Keratinocyte (primary cell): ENCODE results near the gene MOB3B. TPM values are rescaled to one million over a fixed set of nuclear protein-coding genes. Genes with fewer than 3 reads are reported as not detected.

ENCODE experiments used
- DNase-seq: peaks from one replicate; pipeline ENCODE4 v3.0.0-alpha.2; 2011; ENCODE audit warnings: low read depth, missing footprints, low spot score
- FAIRE-seq: peaks from 2 replicates; lab custom pipeline; 2011; peaks lifted over from hg19 to GRCh38; lab: Jason Lieb, UNC
- H2AFZ ChIP-seq: 2 replicates; pipeline ENCODE4 v1.6.0; 2012; ENCODE audit warnings: low read length, control low read depth, inconsistent platforms; ENCODE audit not compliant: control insufficient read depth
- H3K27ac ChIP-seq: 2 replicates; pipeline ENCODE4 v1.5.1; 2011; ENCODE audit warnings: low read length; ENCODE audit not compliant: control insufficient read depth, insufficient read depth
- H3K27me3 ChIP-seq: 3 replicates; pipeline ENCODE4 v1.6.0; 2011; ENCODE audit warnings: low read length; ENCODE audit not compliant: control insufficient read depth, insufficient read depth; ENCODE audit errors: extremely low read depth
- H3K36me3 ChIP-seq, 2 experiments: 2 replicates in 1 of 2; 3 replicates in 1 of 2; pipeline ENCODE4 v1.5.1; 2011; ENCODE audit warnings: low read length in 2 of 2, mild to moderate bottlenecking in 1 of 2; ENCODE audit not compliant: control insufficient read depth in 2 of 2, insufficient read depth in 2 of 2; ENCODE audit errors: extremely low read depth in 1 of 2
- H3K4me1 ChIP-seq: 3 replicates; pipeline ENCODE4 v1.5.1; 2011; ENCODE audit warnings: low read length; ENCODE audit not compliant: control insufficient read depth, insufficient read depth; ENCODE audit errors: extremely low read depth
- H3K4me2 ChIP-seq: 3 replicates; pipeline ENCODE4 v1.6.0; 2011; ENCODE audit warnings: low read depth, low read length; ENCODE audit not compliant: control insufficient read depth, insufficient read depth; ENCODE audit errors: extremely low read depth
- H3K4me3 ChIP-seq, 3 experiments: fragments of 200-600 bp in 1 of 3; sonication (generic) in 1 of 3; 2 replicates in 2 of 3; 3 replicates in 1 of 3; pipeline ENCODE4 v1.5.1; 2011 to 2016; ENCODE audit warnings: low read length in 3 of 3, mild to moderate bottlenecking in 3 of 3, control low read depth in 2 of 3, inconsistent platforms in 1 of 3, low read depth in 1 of 3, mixed read lengths in 1 of 3, mixed run types in 1 of 3, moderate library complexity in 1 of 3; ENCODE audit not compliant: control insufficient read depth in 2 of 3, insufficient read depth in 2 of 3; ENCODE audit errors: extremely low read depth in 1 of 3
- H3K79me2 ChIP-seq: 2 replicates; pipeline ENCODE4 v1.6.0; 2012; ENCODE audit warnings: low read length; ENCODE audit not compliant: control insufficient read depth, insufficient read depth
- H3K9ac ChIP-seq: 3 replicates; pipeline ENCODE4 v1.6.0; 2011; ENCODE audit warnings: low read length; ENCODE audit not compliant: control insufficient read depth, insufficient read depth; ENCODE audit errors: extremely low read depth
- H3K9me1 ChIP-seq: 3 replicates; pipeline ENCODE4 v1.6.0; 2011; ENCODE audit warnings: low read length; ENCODE audit not compliant: control insufficient read depth, insufficient read depth; ENCODE audit errors: extremely low read depth
- H3K9me3 ChIP-seq: 2 replicates; pipeline ENCODE4 v1.5.1; 2012; ENCODE audit warnings: low read depth, low read length; ENCODE audit not compliant: control insufficient read depth
- H4K20me1 ChIP-seq: 3 replicates; pipeline ENCODE4 v1.6.0; 2011; ENCODE audit warnings: low read length; ENCODE audit not compliant: control insufficient read depth, insufficient read depth; ENCODE audit errors: extremely low read depth
- EZH2 ChIP-seq: IDR thresholded peaks from one replicate; pipeline ENCODE4 v1.6.1; 2012; ENCODE audit warnings: inconsistent platforms, mild to moderate bottlenecking, low read length, moderate library complexity
- dilution Hi-C: fragments of 300-500 bp; cut with MboI; formaldehyde crosslinking; loops from one replicate; pipeline ENCODE4 v1.7.0; 2020; ENCODE audit warnings: low sequenced_read_pairs; ENCODE audit not compliant: extremely low pct_ligation_motif_present
- polyA plus RNA-seq, 5 experiments: library from polyadenylated mRNA; depleted of rRNA in 3 of 5; stranded (reverse) in 3 of 5; stranded (forward) in 1 of 5; unstranded in 1 of 5; fragments of >200 nt; gene quantifications; 1 replicate in 1 of 5; 2 replicates in 3 of 5; 3 replicates in 1 of 5; pipeline versions ENCODE4 v1.2.1 to v1.2.3, GENCODE V29; 2011 to 2012; ENCODE audit warnings: missing spikeins in 2 of 5, low read depth in 1 of 5, low replicate concordance in 1 of 5
- TF ChIP-seq, protein P1 (sequence below), 3 experiments: IDR thresholded peaks in 1 of 3; conservative IDR thresholded peaks in 1 of 3; optimal IDR thresholded peaks in 1 of 3; 2 replicates in 2 of 3; 3 replicates in 1 of 3; pipeline versions ENCODE3 to v1.5.1; 2011; ENCODE audit warnings: low read length in 3 of 3, mild to moderate bottlenecking in 3 of 3, moderate library complexity in 2 of 3, control low read depth in 1 of 3, inconsistent platforms in 1 of 3; ENCODE audit not compliant: insufficient read depth in 2 of 3; ENCODE audit errors: extremely low read depth in 1 of 3

MOB3B gene
- polyA plus RNA-seq, 1 donor (not counting 4 experiments of a cell fraction or from before 2014, with no cell fraction given): 35.3 TPM

DNA sequence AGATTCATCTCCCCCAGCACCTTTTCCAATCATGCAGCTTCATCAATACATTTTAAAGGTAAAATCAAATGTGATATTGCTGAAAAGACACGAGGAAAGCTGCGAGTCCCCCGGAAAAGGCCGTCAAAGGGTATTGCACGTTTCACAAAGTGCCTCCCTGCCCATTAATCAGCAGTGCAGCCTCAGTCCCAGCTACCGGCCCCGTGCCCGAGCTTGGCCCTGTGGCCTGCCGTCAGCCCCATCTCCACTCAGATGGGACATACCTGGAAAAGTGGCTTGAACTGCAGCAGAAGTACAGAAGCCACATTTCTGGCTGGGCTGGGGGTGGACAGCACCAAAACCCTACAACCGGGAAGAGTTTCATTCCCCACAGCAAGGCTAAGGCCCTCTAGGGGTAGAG lies 192.8 kb downstream of the MOB3B start:
- H3K4me2 ChIP-seq: no peak overlapping the region
- no peaks in the 10 kb centered on the region for H4K20me1 ChIP-seq
- peaks cover 19% of the 10 kb centered on the region for H3K4me1 ChIP-seq
- no peak overlapping the region for H3K9ac ChIP-seq
- no peaks in the 10 kb centered on the region for H3K9me1 ChIP-seq
- no peaks in the 10 kb centered on the region for H3K27me3 ChIP-seq
- peaks cover 8% of the 10 kb centered on the region for H3K79me2 ChIP-seq
- dilution Hi-C loops: loop anchor here (25.0 kb wide), 1 partner anchor 200 kb away; the partner anchor contains the start of gene MOB3B
- no peak overlapping the region for H3K4me3 ChIP-seq
- H2AFZ ChIP-seq: no peak overlapping the region
- H3K9me3 ChIP-seq: no peaks in the 10 kb centered on the region
- peaks cover 3 to 5% of the 10 kb centered on the region in 2 experiments for H3K36me3 ChIP-seq
- H3K27ac ChIP-seq: no peak overlapping the region
- DNase-seq: no peak
- TF ChIP-seq EZH2: no peak
- TF ChIP-seq, protein P1, sequence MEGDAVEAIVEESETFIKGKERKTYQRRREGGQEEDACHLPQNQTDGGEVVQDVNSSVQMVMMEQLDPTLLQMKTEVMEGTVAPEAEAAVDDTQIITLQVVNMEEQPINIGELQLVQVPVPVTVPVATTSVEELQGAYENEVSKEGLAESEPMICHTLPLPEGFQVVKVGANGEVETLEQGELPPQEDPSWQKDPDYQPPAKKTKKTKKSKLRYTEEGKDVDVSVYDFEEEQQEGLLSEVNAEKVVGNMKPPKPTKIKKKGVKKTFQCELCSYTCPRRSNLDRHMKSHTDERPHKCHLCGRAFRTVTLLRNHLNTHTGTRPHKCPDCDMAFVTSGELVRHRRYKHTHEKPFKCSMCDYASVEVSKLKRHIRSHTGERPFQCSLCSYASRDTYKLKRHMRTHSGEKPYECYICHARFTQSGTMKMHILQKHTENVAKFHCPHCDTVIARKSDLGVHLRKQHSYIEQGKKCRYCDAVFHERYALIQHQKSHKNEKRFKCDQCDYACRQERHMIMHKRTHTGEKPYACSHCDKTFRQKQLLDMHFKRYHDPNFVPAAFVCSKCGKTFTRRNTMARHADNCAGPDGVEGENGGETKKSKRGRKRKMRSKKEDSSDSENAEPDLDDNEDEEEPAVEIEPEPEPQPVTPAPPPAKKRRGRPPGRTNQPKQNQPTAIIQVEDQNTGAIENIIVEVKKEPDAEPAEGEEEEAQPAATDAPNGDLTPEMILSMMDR (optimal IDR thresholded peaks at IDR 0.05 in 1 of 3, IDR thresholded peaks at IDR 0.05 in 1 of 3, conservative IDR thresholded peaks at IDR 0.05 in 1 of 3; ENCODE audit: extremely low read depth in 1 of 3, insufficient read depth in 2 of 3, low read length in 3 of 3): no peak
- no peak for FAIRE-seq

DNA sequence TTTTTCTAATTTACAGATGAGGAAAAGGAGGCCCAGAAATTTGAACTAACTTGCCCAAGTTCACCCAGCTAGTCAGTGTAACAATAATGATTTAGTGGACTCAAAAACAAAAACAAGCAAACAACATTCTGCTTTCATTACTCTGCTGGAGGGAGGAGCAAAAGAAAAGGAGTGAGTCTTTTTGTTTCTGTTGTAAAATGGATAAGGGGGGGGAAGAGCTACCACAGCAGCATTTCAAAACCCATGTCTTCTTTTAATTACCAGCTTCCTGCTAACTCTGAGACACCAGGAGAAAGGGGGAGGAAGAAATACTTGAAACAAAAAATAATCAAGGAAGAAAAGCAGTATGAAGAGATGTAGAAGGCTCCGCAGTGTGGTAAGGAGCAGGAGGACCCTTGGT lies 193.5 kb downstream of the MOB3B start:
- Histone ChIP-seq H3K4me2 (no peak overlapping the region), H3K36me3 (peaks cover 3 to 5% of the 10 kb centered on the region in 2 experiments), H3K27ac (no peak overlapping the region), H3K79me2 (peaks cover 6% of the 10 kb centered on the region), H2AFZ (no peak overlapping the region), H3K9me3 (no peaks in the 10 kb centered on the region), H3K27me3 (no peaks in the 10 kb centered on the region), H3K4me3 (no peak overlapping the region), H4K20me1 (no peaks in the 10 kb centered on the region), H3K9me1 (no peaks in the 10 kb centered on the region), H3K4me1 (peaks cover 19% of the 10 kb centered on the region), H3K9ac (no peak overlapping the region)
- FAIRE-seq (no peak), DNase-seq (no peak)
- dilution Hi-C loops: loop anchor here (25.0 kb wide), 1 partner anchor 201 kb away; the partner anchor contains the start of gene MOB3B
- TF ChIP-seq, protein P1 (optimal IDR thresholded peaks at IDR 0.05 in 1 of 3, IDR thresholded peaks at IDR 0.05 in 1 of 3, conservative IDR thresholded peaks at IDR 0.05 in 1 of 3; ENCODE audit: extremely low read depth in 1 of 3, insufficient read depth in 2 of 3, low read length in 3 of 3): no peak
- TF ChIP-seq EZH2: no peak
